Trophoblast cell (in vitro differentiated cells and primary cell): ENCODE results near the gene TFCP2L1.

Experiments used
- DNase-seq, 2 donors: peaks; one replicate each; pipeline ENCODE4 v3.0.0-alpha.2; 2016
- H2AFZ ChIP-seq: 2 replicates; pipeline ENCODE4 v1.6.1; 2013; ENCODE audit warnings: low read length, moderate library complexity, mild to moderate bottlenecking; ENCODE audit not compliant: insufficient read depth, poor library complexity
- H2AK5ac ChIP-seq: 2 replicates; pipeline ENCODE4 v1.6.1; 2013; ENCODE audit warnings: mild to moderate bottlenecking, low read length
- H2BK120ac ChIP-seq: 2 replicates; pipeline ENCODE4 v1.6.1; 2013; ENCODE audit warnings: low read length, mild to moderate bottlenecking, moderate library complexity; ENCODE audit not compliant: insufficient read depth, poor library complexity
- H2BK12ac ChIP-seq: 2 replicates; pipeline ENCODE4 v1.6.1; 2013; ENCODE audit warnings: mild to moderate bottlenecking, low read length, moderate library complexity
- H2BK5ac ChIP-seq: 2 replicates; pipeline ENCODE4 v1.6.1; 2013; ENCODE audit warnings: low read length, low read depth, moderate library complexity, mild to moderate bottlenecking; ENCODE audit not compliant: poor library complexity
- H3K14ac ChIP-seq: 2 replicates; pipeline ENCODE4 v1.6.1; 2013; ENCODE audit warnings: mild to moderate bottlenecking, low read length
- H3K18ac ChIP-seq: 2 replicates; pipeline ENCODE4 v1.6.1; 2013; ENCODE audit warnings: mild to moderate bottlenecking, low read length
- H3K23ac ChIP-seq: 2 replicates; pipeline ENCODE4 v1.6.1; 2013; ENCODE audit warnings: low read length
- H3K27ac ChIP-seq: 2 replicates; pipeline ENCODE4 v1.5.1; 2013; ENCODE audit warnings: low read depth, mild to moderate bottlenecking, inconsistent platforms, low read length, moderate library complexity
- H3K27me3 ChIP-seq: 2 replicates; pipeline ENCODE4 v1.6.1; 2013; ENCODE audit warnings: inconsistent platforms, mild to moderate bottlenecking, low read length, moderate library complexity; ENCODE audit not compliant: insufficient read depth
- H3K36me3 ChIP-seq, 2 experiments: 1 replicate in 1 of 2; 2 replicates in 1 of 2; pipeline ENCODE4 v1.6.1; 2013; ENCODE audit warnings: low read length in 2 of 2, mild to moderate bottlenecking in 2 of 2, moderate library complexity in 1 of 2; ENCODE audit not compliant: insufficient read depth in 2 of 2, control insufficient read depth in 1 of 2
- H3K4ac ChIP-seq: 2 replicates; pipeline ENCODE4 v1.6.1; 2013; ENCODE audit warnings: low read depth, mild to moderate bottlenecking, low read length, moderate library complexity
- H3K4me1 ChIP-seq, 2 experiments: 1 replicate in 1 of 2; 2 replicates in 1 of 2; pipeline ENCODE4 v1.6.1; 2013; ENCODE audit warnings: low read length in 2 of 2, mild to moderate bottlenecking in 2 of 2, moderate library complexity in 1 of 2; ENCODE audit not compliant: insufficient read depth in 2 of 2, control insufficient read depth in 1 of 2
- H3K4me2 ChIP-seq: 2 replicates; pipeline ENCODE4 v1.6.1; 2013; ENCODE audit warnings: inconsistent platforms, mild to moderate bottlenecking, low read length, moderate library complexity
- H3K4me3 ChIP-seq: 2 replicates; pipeline ENCODE4 v1.5.1; 2013; ENCODE audit warnings: mild to moderate bottlenecking, low read depth, low read length, inconsistent platforms
- H3K79me1 ChIP-seq: one replicate; pipeline ENCODE4 v1.6.1; 2013; ENCODE audit warnings: low read length
- H3K79me2 ChIP-seq: 2 replicates; pipeline ENCODE4 v1.6.1; 2013; ENCODE audit warnings: low read length, mild to moderate bottlenecking; ENCODE audit not compliant: control insufficient read depth, insufficient read depth, poor library complexity
- H3K9ac ChIP-seq: 2 replicates; pipeline ENCODE4 v1.6.1; 2013; ENCODE audit warnings: mild to moderate bottlenecking, low read length
- H3K9me3 ChIP-seq: 2 replicates; pipeline ENCODE4 v1.6.1; 2013; ENCODE audit warnings: low read depth, mild to moderate bottlenecking, control low read depth, inconsistent platforms, low read length; ENCODE audit not compliant: insufficient read depth
- H4K12ac ChIP-seq: 2 replicates; pipeline ENCODE4 v1.6.1; 2013; ENCODE audit warnings: low read depth, mild to moderate bottlenecking, low read length, moderate library complexity
- H4K8ac ChIP-seq: 2 replicates; pipeline ENCODE4 v1.6.1; 2013; ENCODE audit warnings: low read depth, mild to moderate bottlenecking, low read length, moderate library complexity
- H4K91ac ChIP-seq: one replicate; pipeline ENCODE4 v1.6.1; 2013; ENCODE audit warnings: low read depth, mild to moderate bottlenecking, low read length, moderate library complexity
- WGBS: extraction: QIAGEN DNeasy Blood & Tissue Kit; methylation state at CpG from one replicate; pipeline ENCODE4 v1.1.7; 2013; ENCODE audit warnings: missing lambda C conversion rate; ENCODE audit not compliant: insufficient read length, insufficient coverage; ENCODE audit errors: extremely low coverage; 5-methylcytosine and 5-hydroxymethylcytosine counted together

TFCP2L1 gene

DNA sequence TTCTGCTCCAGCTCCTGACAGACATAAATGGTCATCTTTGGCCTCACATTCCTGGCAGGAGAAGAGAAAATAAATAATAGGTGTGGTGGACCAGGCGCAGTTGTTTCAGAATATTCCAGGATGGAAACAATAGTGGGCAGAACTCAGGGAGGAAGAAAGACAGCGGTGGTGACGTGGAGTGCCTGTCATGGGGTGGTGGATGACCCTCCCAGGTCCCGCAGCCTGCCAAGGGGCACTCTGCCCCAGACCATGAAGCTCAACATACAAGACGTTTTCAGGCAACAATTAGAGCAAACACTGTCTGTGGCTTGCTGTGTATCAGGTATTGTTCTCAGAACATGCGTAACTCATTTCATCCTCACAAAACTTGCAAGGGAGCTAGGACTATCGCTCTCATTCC is 50.9 kb downstream of the TFCP2L1 start:
- Histone ChIP-seq H3K79me1 (no peaks in the 10 kb centered on the region), H3K4me1 (no peaks in the 10 kb centered on the region), H2AFZ (no peak overlapping the region), H2BK12ac (no peak overlapping the region), H3K14ac (no peak overlapping the region), H3K4me3 (no peak overlapping the region), H3K18ac (no peak overlapping the region), H3K9ac (no peak overlapping the region), H2BK5ac (no peak overlapping the region), H4K91ac (no peak overlapping the region), H2BK120ac (no peak overlapping the region), H3K4ac (no peak overlapping the region), H3K79me2 (no peaks in the 10 kb centered on the region), H3K9me3 (peaks cover 5% of the 10 kb centered on the region), H3K4me2 (no peak overlapping the region), H3K36me3 (no peaks in the 10 kb centered on the region), H3K23ac (no peak overlapping the region), H2AK5ac (no peak overlapping the region), H3K27ac (no peak overlapping the region), H4K12ac (no peak overlapping the region), H4K8ac (no peak overlapping the region), H3K27me3 (no peaks in the 10 kb centered on the region)
- DNase-seq = no peak
- no CpG with 5 or more reads among the region's 7 CpGs for WGBS

DNA sequence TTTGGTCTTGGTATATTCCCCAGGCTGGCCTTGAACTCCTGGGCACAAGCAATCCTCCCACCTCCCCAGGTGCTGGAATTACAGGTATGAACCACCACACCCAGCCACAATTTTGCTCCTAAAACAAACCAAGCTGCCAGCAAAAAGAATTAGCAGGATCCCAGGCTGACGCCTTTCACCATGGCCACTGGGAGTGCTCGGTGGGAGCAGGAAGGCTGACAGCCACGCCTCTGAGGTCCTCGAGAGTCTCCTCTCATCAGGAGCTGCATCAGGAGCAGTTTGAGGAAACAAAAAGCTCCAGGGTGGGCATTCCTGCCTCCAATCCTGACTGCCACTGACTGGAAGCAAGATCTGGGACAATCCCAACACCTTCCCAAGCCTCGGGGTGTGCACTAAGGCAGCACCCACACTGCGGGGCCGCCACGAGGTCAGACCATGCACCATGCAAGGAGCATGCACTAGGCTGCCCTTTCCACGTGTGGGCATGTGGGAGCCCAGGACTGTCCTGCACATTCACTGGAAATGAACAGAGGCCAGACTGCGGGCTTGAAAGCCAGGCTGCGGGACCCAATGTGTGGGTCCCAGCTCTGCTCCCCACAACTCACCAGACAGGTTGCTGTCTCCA is 51.4 kb downstream of the TFCP2L1 start:
- Histone ChIP-seq H4K12ac (no peak overlapping the region), H3K14ac (no peak overlapping the region), H2AFZ (no peak overlapping the region), H3K79me1 (no peaks in the 10 kb centered on the region), H3K36me3 (no peaks in the 10 kb centered on the region), H4K91ac (no peak overlapping the region), H3K9me3 (peaks cover 5% of the 10 kb centered on the region), H3K4me3 (no peak overlapping the region), H3K18ac (no peak overlapping the region), H3K27me3 (no peaks in the 10 kb centered on the region), H2BK12ac (no peak overlapping the region), H3K23ac (peak overlapping the region; percentile 7), H2BK120ac (no peak overlapping the region), H3K9ac (no peak overlapping the region), H3K4me2 (no peak overlapping the region), H3K4me1 (no peaks in the 10 kb centered on the region), H2AK5ac (no peak overlapping the region), H3K27ac (no peak overlapping the region), H3K4ac (no peak overlapping the region), H2BK5ac (no peak overlapping the region), H3K79me2 (no peaks in the 10 kb centered on the region), H4K8ac (no peak overlapping the region)
- no CpG with 5 or more reads among the region's 11 CpGs for WGBS
- no peak for DNase-seq

DNA sequence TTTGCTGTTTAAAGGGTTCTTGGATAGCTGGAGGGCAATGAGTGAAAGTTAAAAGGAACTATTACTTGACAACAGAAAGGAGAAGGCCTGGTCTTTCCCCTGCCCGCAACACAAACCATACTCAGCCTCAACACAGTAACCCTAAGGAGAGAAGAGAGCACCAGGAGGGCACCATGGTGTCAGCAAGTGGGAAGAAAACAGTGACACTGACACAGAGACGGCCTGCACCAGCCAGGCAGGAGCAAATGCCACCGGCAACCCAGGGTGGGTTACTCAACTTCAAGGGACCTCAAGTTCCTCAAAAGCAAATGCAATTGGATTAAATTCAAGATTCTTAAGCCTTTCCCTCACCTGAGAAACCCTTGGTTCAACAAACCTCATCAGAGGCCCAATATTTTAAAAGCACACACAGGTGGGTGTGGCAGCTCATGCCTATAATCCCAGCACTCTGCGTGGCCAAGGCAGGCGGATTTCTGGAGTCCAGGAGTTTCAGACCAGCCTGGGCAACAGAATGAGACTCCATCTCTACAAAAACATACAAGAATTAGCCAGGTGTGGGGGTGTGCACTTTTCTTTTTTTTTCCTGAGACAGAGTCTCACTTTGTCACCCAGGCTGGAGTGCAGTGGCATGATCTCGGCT is 52.3 kb downstream of the TFCP2L1 start:
- Histone ChIP-seq H3K4ac (no peak overlapping the region), H4K12ac (no peak overlapping the region), H2AK5ac (no peak overlapping the region), H3K23ac (no peak overlapping the region), H3K79me1 (no peaks in the 10 kb centered on the region), H4K8ac (no peak overlapping the region), H3K27me3 (no peaks in the 10 kb centered on the region), H2BK5ac (no peak overlapping the region), H3K4me2 (no peak overlapping the region), H3K4me1 (no peaks in the 10 kb centered on the region), H3K18ac (no peak overlapping the region), H3K36me3 (no peaks in the 10 kb centered on the region), H3K27ac (no peak overlapping the region), H4K91ac (no peak overlapping the region), H3K9ac (no peak overlapping the region), H3K4me3 (no peak overlapping the region), H2BK120ac (no peak overlapping the region), H3K9me3 (peaks cover 5% of the 10 kb centered on the region), H3K79me2 (no peaks in the 10 kb centered on the region), H3K14ac (no peak overlapping the region), H2BK12ac (no peak overlapping the region), H2AFZ (no peak overlapping the region)
- WGBS = no CpG with 5 or more reads among the region's 6 CpGs
- no peak for DNase-seq

DNA sequence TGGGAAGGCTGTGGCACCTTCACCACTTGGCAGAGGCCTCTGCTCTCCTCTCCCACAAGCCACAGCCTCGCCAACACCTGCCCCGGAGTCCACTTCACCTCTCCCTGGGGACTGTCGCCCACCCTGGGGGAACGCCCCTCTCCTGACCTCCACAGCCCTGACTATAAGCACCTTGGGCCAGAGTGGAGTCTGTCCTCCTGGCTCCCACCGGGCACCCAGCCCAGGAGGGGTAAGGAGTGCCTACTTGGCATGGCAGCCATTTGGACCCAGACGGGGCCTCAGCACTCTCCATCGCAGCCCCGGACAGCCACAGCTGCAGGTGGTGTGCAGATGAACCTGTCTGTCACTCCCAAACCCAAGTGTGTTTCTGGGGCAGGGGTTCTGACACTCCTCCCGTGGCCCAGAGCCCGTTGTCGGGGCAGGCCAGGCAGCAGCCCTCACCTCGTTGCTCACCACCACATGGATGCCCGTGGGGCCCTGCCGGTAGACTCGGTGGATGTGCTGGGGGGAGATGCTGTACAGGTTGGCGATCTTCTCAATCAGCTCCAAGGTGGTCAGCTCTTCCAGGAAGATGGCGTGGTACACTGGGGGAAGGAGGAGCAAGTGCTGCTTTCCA is 53.5 kb downstream of the TFCP2L1 start:
- Histone ChIP-seq H2BK12ac (no peak overlapping the region), H3K9me3 (peaks cover 5% of the 10 kb centered on the region), H2AK5ac (no peak overlapping the region), H2BK120ac (no peak overlapping the region), H3K18ac (no peak overlapping the region), H3K4me3 (peak overlapping the region; percentile 12), H4K91ac (no peak overlapping the region), H3K4me1 (no peaks in the 10 kb centered on the region), H2AFZ (no peak overlapping the region), H3K14ac (no peak overlapping the region), H3K9ac (no peak overlapping the region), H4K12ac (no peak overlapping the region), H2BK5ac (no peak overlapping the region), H4K8ac (no peak overlapping the region), H3K36me3 (no peaks in the 10 kb centered on the region), H3K4me2 (no peak overlapping the region), H3K79me1 (no peaks in the 10 kb centered on the region), H3K4ac (no peak overlapping the region), H3K27ac (no peak overlapping the region), H3K79me2 (no peaks in the 10 kb centered on the region), H3K27me3 (no peaks in the 10 kb centered on the region), H3K23ac (no peak overlapping the region)
- no peak for DNase-seq
- no CpG with 5 or more reads among the region's 17 CpGs for WGBS
